ENCODE results near the gene TOLLIP.

The TOLLIP gene

DNA sequence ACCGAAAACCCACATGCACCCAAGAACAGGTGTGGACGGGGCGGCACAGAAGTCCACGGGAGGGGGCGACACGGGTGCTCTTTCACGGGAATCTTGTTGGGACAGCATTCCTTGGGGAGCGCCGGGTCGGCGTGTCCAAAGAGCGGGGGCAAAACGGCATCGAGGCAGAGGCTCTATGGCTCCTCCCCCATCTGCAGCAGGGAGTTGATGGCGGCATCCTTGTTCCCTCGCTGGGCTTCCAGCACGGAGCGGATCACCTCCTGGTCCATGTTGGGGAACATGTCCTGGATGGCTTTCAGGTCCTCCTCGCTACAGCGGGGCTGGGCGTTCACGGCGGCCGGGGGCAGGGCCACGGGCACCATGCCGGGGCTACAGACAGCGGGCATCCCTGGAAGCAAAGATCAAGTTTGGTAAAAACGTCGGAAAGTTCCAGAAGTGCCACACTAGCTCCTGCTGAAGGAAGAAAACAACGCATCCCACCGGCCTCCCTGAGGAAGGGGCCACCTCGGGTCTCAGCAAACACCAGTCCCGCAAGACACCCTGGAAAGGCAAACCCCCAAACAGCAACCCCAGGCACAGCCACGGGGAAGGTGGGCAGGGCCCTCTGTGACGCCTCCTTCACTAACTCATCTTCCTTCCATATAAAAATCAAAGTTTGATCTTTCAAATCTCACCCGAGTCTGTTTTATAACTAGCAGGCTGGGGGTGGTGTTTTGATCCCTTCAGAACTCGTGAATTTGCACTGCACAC, 32.4 kb downstream of the TOLLIP start:
- Histone ChIP-seq H2BK15ac (replicated peaks; ENCODE audit: low read depth) (no peak overlapping the region), H3K79me2 (ENCODE audit: control insufficient read depth, insufficient read depth, low read length) (no peaks in the 10 kb centered on the region), H3K18ac (ENCODE audit: low read length) (no peak overlapping the region), H3K23ac (ENCODE audit: low read length) (no peak overlapping the region), H4K8ac (ENCODE audit: low read depth, low read length) (no peak overlapping the region), H3K27ac (ENCODE audit: low read depth, low read length) (no peak overlapping the region), H4K5ac (ENCODE audit: low read length) (no peak overlapping the region), H3K36me3 (ENCODE audit: control insufficient read depth, insufficient read depth, low read length) (no peaks in the 10 kb centered on the region), H3K27me3 (ENCODE audit: insufficient read depth, low read length, poor library complexity) (no peaks in the 10 kb centered on the region), H3K4ac (ENCODE audit: low read depth, low read length) (no peak overlapping the region), H2BK5ac (ENCODE audit: low read length) (no peak overlapping the region), H3K4me1 (ENCODE audit: control insufficient read depth, low read depth, low read length) (peaks cover 2% of the 10 kb centered on the region), H3K79me1 (ENCODE audit: low read length) (no peaks in the 10 kb centered on the region), H2BK120ac (ENCODE audit: low read depth, low read length) (no peak overlapping the region), H3K4me2 (ENCODE audit: low read length) (no peak overlapping the region), H2AK5ac (ENCODE audit: low read length) (no peak overlapping the region), H3K56ac (ENCODE audit: low read length) (no peak overlapping the region), H3K9ac (ENCODE audit: low read length) (no peak overlapping the region), H3K4me3 (ENCODE audit: low read length) (no peak overlapping the region)
- no peak for DNase-seq
- WGBS (ENCODE audit: extremely low coverage, insufficient coverage, low lambda C conversion rate), result no CpG with 5 or more reads among the region's 37 CpGs

DNA sequence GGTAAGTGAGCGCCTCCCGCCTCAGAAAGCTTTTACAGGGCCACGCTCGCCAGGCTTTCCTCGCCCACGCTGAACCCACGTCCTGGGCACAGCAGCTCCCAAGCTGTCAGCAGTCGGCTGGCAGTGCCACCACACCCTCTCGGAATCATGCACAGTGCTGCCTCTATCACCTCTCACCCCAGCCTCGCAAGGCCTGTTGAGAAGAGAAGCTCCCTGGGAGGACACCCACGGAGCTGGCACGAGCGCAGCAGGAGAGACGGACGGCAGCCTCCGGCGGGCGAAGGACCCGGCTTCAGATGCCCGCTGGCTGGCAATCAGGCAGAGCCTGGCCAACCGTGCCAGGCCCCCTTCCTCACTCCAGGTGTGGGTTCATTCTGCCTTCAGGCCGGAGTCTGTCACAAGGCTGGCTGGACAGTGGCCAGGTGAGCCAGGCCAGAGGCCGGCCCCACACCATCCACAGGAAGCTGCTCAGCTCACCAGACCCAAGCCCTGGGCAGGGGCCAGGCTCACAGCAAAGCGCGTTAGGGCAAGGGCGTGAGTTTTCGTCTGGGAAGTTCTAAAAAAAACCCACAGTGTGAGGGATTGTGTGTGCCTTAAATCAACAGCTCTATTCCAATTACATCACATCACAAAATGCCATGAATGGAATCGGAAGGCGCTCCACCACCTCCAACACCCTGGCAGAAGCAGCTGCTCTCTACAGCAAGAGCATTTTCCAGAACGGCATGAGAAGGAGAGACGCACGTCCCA, 33.2 kb downstream of the TOLLIP start:
- Histone ChIP-seq H3K79me2 (ENCODE audit: control insufficient read depth, insufficient read depth, low read length) (no peaks in the 10 kb centered on the region), H4K5ac (ENCODE audit: low read length) (no peak overlapping the region), H3K4me2 (ENCODE audit: low read length) (no peak overlapping the region), H3K18ac (ENCODE audit: low read length) (no peak overlapping the region), H3K4me3 (ENCODE audit: low read length) (no peak overlapping the region), H3K36me3 (ENCODE audit: control insufficient read depth, insufficient read depth, low read length) (no peaks in the 10 kb centered on the region), H4K8ac (ENCODE audit: low read depth, low read length) (no peak overlapping the region), H3K23ac (ENCODE audit: low read length) (no peak overlapping the region), H2BK120ac (ENCODE audit: low read depth, low read length) (no peak overlapping the region), H3K4ac (ENCODE audit: low read depth, low read length) (no peak overlapping the region), H3K27me3 (ENCODE audit: insufficient read depth, low read length, poor library complexity) (no peaks in the 10 kb centered on the region), H2BK15ac (replicated peaks; ENCODE audit: low read depth) (no peak overlapping the region), H3K4me1 (ENCODE audit: control insufficient read depth, low read depth, low read length) (peaks cover 2% of the 10 kb centered on the region), H3K79me1 (ENCODE audit: low read length) (no peaks in the 10 kb centered on the region), H2BK5ac (ENCODE audit: low read length) (no peak overlapping the region), H3K56ac (ENCODE audit: low read length) (no peak overlapping the region), H2AK5ac (ENCODE audit: low read length) (no peak overlapping the region), H3K27ac (ENCODE audit: low read depth, low read length) (no peak overlapping the region), H3K9ac (ENCODE audit: low read length) (no peak overlapping the region)
- no peak for DNase-seq
- WGBS (ENCODE audit: extremely low coverage, insufficient coverage, low lambda C conversion rate), result no CpG with 5 or more reads among the region's 32 CpGs

DNA sequence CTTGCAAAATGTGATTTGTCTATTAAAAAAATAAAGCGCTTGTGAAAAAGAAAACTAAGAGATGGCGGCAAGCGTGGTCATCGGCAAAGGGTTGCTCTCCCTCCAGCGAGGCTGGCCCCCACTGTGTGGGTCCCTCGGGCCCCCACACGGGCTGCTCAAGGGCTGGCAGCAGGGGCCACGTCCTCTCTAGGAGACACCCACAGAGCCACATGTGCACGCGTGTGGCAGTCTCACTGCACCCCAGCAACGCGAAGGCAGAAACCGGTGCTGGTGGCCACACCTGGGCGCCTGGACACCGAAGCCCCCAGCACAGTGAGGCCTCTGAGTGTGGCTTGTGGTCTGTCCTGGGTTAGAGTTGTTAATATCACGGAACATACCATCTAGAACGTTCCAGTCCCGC, 34.4 kb downstream of the TOLLIP start:
- Histone ChIP-seq H3K9ac (ENCODE audit: low read length) (no peak overlapping the region), H3K4me1 (ENCODE audit: control insufficient read depth, low read depth, low read length) (peaks cover 2% of the 10 kb centered on the region), H3K36me3 (ENCODE audit: control insufficient read depth, insufficient read depth, low read length) (no peaks in the 10 kb centered on the region), H2BK120ac (ENCODE audit: low read depth, low read length) (no peak overlapping the region), H4K8ac (ENCODE audit: low read depth, low read length) (no peak overlapping the region), H3K4ac (ENCODE audit: low read depth, low read length) (no peak overlapping the region), H3K18ac (ENCODE audit: low read length) (no peak overlapping the region), H3K4me2 (ENCODE audit: low read length) (no peak overlapping the region), H3K79me1 (ENCODE audit: low read length) (no peaks in the 10 kb centered on the region), H3K23ac (ENCODE audit: low read length) (no peak overlapping the region), H2BK5ac (ENCODE audit: low read length) (no peak overlapping the region), H2BK15ac (replicated peaks; ENCODE audit: low read depth) (no peak overlapping the region), H3K4me3 (ENCODE audit: low read length) (no peak overlapping the region), H3K27me3 (ENCODE audit: insufficient read depth, low read length, poor library complexity) (no peaks in the 10 kb centered on the region), H2AK5ac (ENCODE audit: low read length) (no peak overlapping the region), H3K79me2 (ENCODE audit: control insufficient read depth, insufficient read depth, low read length) (no peaks in the 10 kb centered on the region), H4K5ac (ENCODE audit: low read length) (no peak overlapping the region), H3K56ac (ENCODE audit: low read length) (no peak overlapping the region), H3K27ac (ENCODE audit: low read depth, low read length) (no peak overlapping the region)
- no peak for DNase-seq
- WGBS (ENCODE audit: extremely low coverage, insufficient coverage, low lambda C conversion rate), result no CpG with 5 or more reads among the region's 18 CpGs

DNA sequence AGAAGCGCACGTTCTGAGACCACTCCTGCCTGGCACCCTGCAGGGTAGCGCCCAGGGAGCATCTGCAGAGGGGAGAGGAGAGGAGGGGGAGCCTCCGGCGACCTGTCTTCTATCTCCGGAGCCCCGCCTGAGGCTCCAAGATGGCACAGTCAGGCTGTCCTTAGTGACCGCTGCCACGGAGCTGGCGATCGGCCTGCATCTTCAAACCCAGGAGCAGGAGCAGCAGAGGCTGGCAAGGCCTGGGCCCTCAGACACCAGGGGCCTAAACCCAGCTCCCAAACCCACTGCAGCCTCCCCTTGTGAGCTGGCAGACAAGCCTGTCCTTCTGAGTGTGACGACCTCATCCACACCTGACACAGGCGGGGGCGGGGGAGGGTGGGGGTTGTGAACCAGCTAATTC, 34.9 kb downstream of the TOLLIP start:
- Histone ChIP-seq H3K79me1 (ENCODE audit: low read length) (no peaks in the 10 kb centered on the region), H3K36me3 (ENCODE audit: control insufficient read depth, insufficient read depth, low read length) (no peaks in the 10 kb centered on the region), H3K4ac (ENCODE audit: low read depth, low read length) (no peak overlapping the region), H2BK15ac (replicated peaks; ENCODE audit: low read depth) (no peak overlapping the region), H2AK5ac (ENCODE audit: low read length) (no peak overlapping the region), H3K4me3 (ENCODE audit: low read length) (no peak overlapping the region), H3K27me3 (ENCODE audit: insufficient read depth, low read length, poor library complexity) (no peaks in the 10 kb centered on the region), H2BK5ac (ENCODE audit: low read length) (no peak overlapping the region), H3K4me2 (ENCODE audit: low read length) (no peak overlapping the region), H3K23ac (ENCODE audit: low read length) (no peak overlapping the region), H4K8ac (ENCODE audit: low read depth, low read length) (no peak overlapping the region), H3K27ac (ENCODE audit: low read depth, low read length) (no peak overlapping the region), H3K18ac (ENCODE audit: low read length) (no peak overlapping the region), H3K56ac (ENCODE audit: low read length) (no peak overlapping the region), H3K4me1 (ENCODE audit: control insufficient read depth, low read depth, low read length) (peaks cover 2% of the 10 kb centered on the region), H4K5ac (ENCODE audit: low read length) (no peak overlapping the region), H3K79me2 (ENCODE audit: control insufficient read depth, insufficient read depth, low read length) (no peaks in the 10 kb centered on the region), H3K9ac (ENCODE audit: low read length) (no peak overlapping the region), H2BK120ac (ENCODE audit: low read depth, low read length) (no peak overlapping the region)
- DNase-seq, result no peak
- WGBS (ENCODE audit: extremely low coverage, insufficient coverage, low lambda C conversion rate), result no CpG with 5 or more reads among the region's 14 CpGs

DNA sequence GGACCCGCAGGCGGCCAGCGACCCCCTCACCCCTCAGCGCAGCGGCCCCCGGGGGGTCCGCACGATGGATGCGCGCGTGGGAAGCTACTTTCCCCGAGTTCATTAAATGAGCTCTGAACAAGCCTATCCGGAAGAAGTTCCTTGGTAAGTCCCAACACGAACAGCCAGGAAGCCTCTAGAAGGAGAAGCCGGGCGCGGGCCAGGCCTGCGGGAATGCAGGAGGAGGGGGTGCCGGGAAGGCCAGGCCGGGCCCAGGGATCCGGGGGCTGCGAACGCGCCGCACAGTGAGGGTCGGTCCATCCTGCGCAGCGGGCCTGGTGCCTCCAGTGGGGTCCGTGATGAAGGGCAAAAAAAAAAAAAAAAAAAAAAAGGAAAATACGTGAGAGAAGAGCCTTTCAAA, 36.9 kb downstream of the TOLLIP start:
- Histone ChIP-seq H3K27ac (ENCODE audit: low read depth, low read length) (no peak overlapping the region), H3K4me2 (ENCODE audit: low read length) (no peak overlapping the region), H3K79me2 (ENCODE audit: control insufficient read depth, insufficient read depth, low read length) (no peaks in the 10 kb centered on the region), H3K36me3 (ENCODE audit: control insufficient read depth, insufficient read depth, low read length) (no peaks in the 10 kb centered on the region), H3K4me1 (ENCODE audit: control insufficient read depth, low read depth, low read length) (peaks cover 2% of the 10 kb centered on the region), H4K8ac (ENCODE audit: low read depth, low read length) (no peak overlapping the region), H4K5ac (ENCODE audit: low read length) (no peak overlapping the region), H2BK15ac (replicated peaks; ENCODE audit: low read depth) (no peak overlapping the region), H3K56ac (ENCODE audit: low read length) (no peak overlapping the region), H3K27me3 (ENCODE audit: insufficient read depth, low read length, poor library complexity) (no peaks in the 10 kb centered on the region), H3K9ac (ENCODE audit: low read length) (no peak overlapping the region), H3K4ac (ENCODE audit: low read depth, low read length) (no peak overlapping the region), H3K23ac (ENCODE audit: low read length) (no peak overlapping the region), H2BK5ac (ENCODE audit: low read length) (no peak overlapping the region), H3K4me3 (ENCODE audit: low read length) (no peak overlapping the region), H3K79me1 (ENCODE audit: low read length) (no peaks in the 10 kb centered on the region), H2AK5ac (ENCODE audit: low read length) (no peak overlapping the region), H2BK120ac (ENCODE audit: low read depth, low read length) (no peak overlapping the region), H3K18ac (ENCODE audit: low read length) (no peak overlapping the region)
- no peak for DNase-seq
- WGBS (ENCODE audit: extremely low coverage, insufficient coverage, low lambda C conversion rate), result no CpG with 5 or more reads among the region's 30 CpGs

All from mesendoderm (in vitro differentiated cells).